ENCODE data around the gene KCNJ18.
"Not testable (repeated sequence)": the region's sequence is repeated elsewhere in the genome, so short reads cannot be mapped to it uniquely, and the experiment has no call there.

The KCNJ18 gene

GRCh38 chr17:21671871-21672270 lies 20.5 kb upstream of the KCNJ18 start:
- not testable (repeated sequence) for DNase-seq

- DNase-seq: not testable (repeated sequence)
Observed at GRCh38 chr17:21673451-21674241, 18.7 kb upstream of the KCNJ18 start.

GRCh38 chr17:21674242-21674731 lies 18.0 kb upstream of the KCNJ18 start:
- no peak for DNase-seq

- not testable (repeated sequence) for DNase-seq
Observed at GRCh38 chr17:21674891-21675738, 17.2 kb upstream of the KCNJ18 start.

- not testable (repeated sequence) for DNase-seq
Observed at GRCh38 chr17:21675739-21676130, 16.6 kb upstream of the KCNJ18 start.

GRCh38 chr17:21676281-21677111 lies 15.8 kb upstream of the KCNJ18 start:
- DNase-seq: no peak

GRCh38 chr17:21677126-21677910 lies 15.0 kb upstream of the KCNJ18 start:
- DNase-seq: no peak

GRCh38 chr17:21677911-21678310 lies 14.4 kb upstream of the KCNJ18 start:
- DNase-seq: no peak

GRCh38 chr17:21678393-21679081 lies 13.8 kb upstream of the KCNJ18 start:
- DNase-seq: peak in 1 of 2 donors; percentile 32

- DNase-seq: no peak
Observed at GRCh38 chr17:21679256-21680146, 12.8 kb upstream of the KCNJ18 start.

- no peak for DNase-seq
Observed at GRCh38 chr17:21680366-21680765, 12.0 kb upstream of the KCNJ18 start.

GRCh38 chr17:21680850-21681351 lies 11.4 kb upstream of the KCNJ18 start:
- not testable (repeated sequence) for DNase-seq

GRCh38 chr17:21681576-21681975 lies 10.7 kb upstream of the KCNJ18 start:
- DNase-seq: not testable (repeated sequence)

- DNase-seq: not testable (repeated sequence)
Observed at GRCh38 chr17:21682130-21682529, 10.2 kb upstream of the KCNJ18 start.

- not testable (repeated sequence) for DNase-seq
Observed at GRCh38 chr17:21683142-21683712, 9.1 kb upstream of the KCNJ18 start.

- DNase-seq: not testable (repeated sequence)
Observed at GRCh38 chr17:21683897-21684296, 8.4 kb upstream of the KCNJ18 start.

- not testable (repeated sequence) for DNase-seq
Observed at GRCh38 chr17:21684384-21684783, 7.9 kb upstream of the KCNJ18 start.

GRCh38 chr17:21685061-21685795 lies 7.1 kb upstream of the KCNJ18 start:
- not testable (repeated sequence) for DNase-seq
